Osteoblast (primary cell): Measurements from ENCODE around the gene ADCY5. TPM values are rescaled to one million over a fixed set of nuclear protein-coding genes. Genes with fewer than 3 reads are reported as not detected.

Experiments used
- DNase-seq: peaks from one replicate; pipeline ENCODE4 v3.0.0; 2011; ENCODE audit warnings: low spot score, mixed read lengths; ENCODE audit not compliant: insufficient read length; ENCODE audit errors: missing footprints
- H2AFZ ChIP-seq: 2 replicates; pipeline ENCODE4 v1.6.0; 2011; ENCODE audit warnings: mild to moderate bottlenecking, low read length
- H3K27ac ChIP-seq: 2 replicates; pipeline ENCODE4 v1.5.1; 2011; ENCODE audit warnings: mild to moderate bottlenecking, low read depth, low read length, moderate library complexity
- H3K27me3 ChIP-seq: 2 replicates; pipeline ENCODE4 v1.6.0; 2012; ENCODE audit warnings: mild to moderate bottlenecking, control low read depth, inconsistent platforms, low read length, moderate library complexity; ENCODE audit not compliant: insufficient read depth
- H3K36me3 ChIP-seq: 2 replicates; pipeline ENCODE4 v1.5.1; 2011; ENCODE audit warnings: mild to moderate bottlenecking, low read length, control low read depth, moderate library complexity; ENCODE audit not compliant: insufficient read depth
- H3K4me1 ChIP-seq: 2 replicates; pipeline ENCODE4 v1.5.1; 2011; ENCODE audit warnings: mild to moderate bottlenecking, low read length, control low read depth, moderate library complexity; ENCODE audit not compliant: insufficient read depth
- H3K4me2 ChIP-seq: 2 replicates; pipeline ENCODE4 v1.6.0; 2011; ENCODE audit warnings: mild to moderate bottlenecking, low read length; ENCODE audit not compliant: insufficient read depth
- H3K4me3 ChIP-seq: fragments of 200-600 bp; sonication (generic); 3 replicates; pipeline ENCODE4 v1.5.1; 2012; ENCODE audit warnings: mild to moderate bottlenecking, low read length, inconsistent platforms; ENCODE audit not compliant: insufficient read depth
- H3K79me2 ChIP-seq: 2 replicates; pipeline ENCODE4 v1.6.0; 2012; ENCODE audit warnings: mild to moderate bottlenecking, low read length, control low read depth, inconsistent platforms; ENCODE audit not compliant: insufficient read depth
- H3K9me3 ChIP-seq: 2 replicates; pipeline ENCODE4 v1.5.1; 2011; ENCODE audit warnings: low read depth, low read length, control low read depth
- H4K20me1 ChIP-seq: 2 replicates; pipeline ENCODE4 v1.6.0; 2012; ENCODE audit warnings: mild to moderate bottlenecking, low read length, control low read depth; ENCODE audit not compliant: insufficient read depth
- CTCF ChIP-seq: IDR thresholded peaks from 2 replicates; pipeline ENCODE4 v1.5.1; 2011; ENCODE audit warnings: mild to moderate bottlenecking, low read depth, low read length, moderate library complexity; ENCODE audit errors: extremely low read depth
- total RNA-seq: library from RNA; depleted of rRNA; stranded (reverse); fragments of >200 nt; gene quantifications from 2 replicates; pipeline ENCODE4 v1.2.3, GENCODE V29; 2012

Gene ADCY5
- total RNA-seq, 1 donor, result 0.72 TPM

GRCh38 chr3:123397921-123398785, 50.7 kb downstream of the ADCY5 start:
- Histone ChIP-seq H3K9me3 (no peaks in the 10 kb centered on the region), H3K4me2 (no peak overlapping the region), H3K27ac (no peak overlapping the region), H3K79me2 (no peaks in the 10 kb centered on the region), H3K4me3 (no peak overlapping the region), H3K27me3 (peaks cover 44% of the 10 kb centered on the region), H3K4me1 (no peaks in the 10 kb centered on the region), H4K20me1 (no peaks in the 10 kb centered on the region), H3K36me3 (no peaks in the 10 kb centered on the region), H2AFZ (no peak overlapping the region)
- TF ChIP-seq CTCF, result no peak
- no peak for DNase-seq

GRCh38 chr3:123397050-123397590, 51.8 kb downstream of the ADCY5 start:
- Histone ChIP-seq H3K4me2 (no peak overlapping the region), H3K36me3 (no peaks in the 10 kb centered on the region), H3K9me3 (no peaks in the 10 kb centered on the region), H4K20me1 (no peaks in the 10 kb centered on the region), H2AFZ (no peak overlapping the region), H3K27me3 (peaks cover 43% of the 10 kb centered on the region), H3K4me3 (no peak overlapping the region), H3K79me2 (no peaks in the 10 kb centered on the region), H3K4me1 (no peaks in the 10 kb centered on the region), H3K27ac (no peak overlapping the region)
- no peak for TF ChIP-seq CTCF
- no peak for DNase-seq

DNA sequence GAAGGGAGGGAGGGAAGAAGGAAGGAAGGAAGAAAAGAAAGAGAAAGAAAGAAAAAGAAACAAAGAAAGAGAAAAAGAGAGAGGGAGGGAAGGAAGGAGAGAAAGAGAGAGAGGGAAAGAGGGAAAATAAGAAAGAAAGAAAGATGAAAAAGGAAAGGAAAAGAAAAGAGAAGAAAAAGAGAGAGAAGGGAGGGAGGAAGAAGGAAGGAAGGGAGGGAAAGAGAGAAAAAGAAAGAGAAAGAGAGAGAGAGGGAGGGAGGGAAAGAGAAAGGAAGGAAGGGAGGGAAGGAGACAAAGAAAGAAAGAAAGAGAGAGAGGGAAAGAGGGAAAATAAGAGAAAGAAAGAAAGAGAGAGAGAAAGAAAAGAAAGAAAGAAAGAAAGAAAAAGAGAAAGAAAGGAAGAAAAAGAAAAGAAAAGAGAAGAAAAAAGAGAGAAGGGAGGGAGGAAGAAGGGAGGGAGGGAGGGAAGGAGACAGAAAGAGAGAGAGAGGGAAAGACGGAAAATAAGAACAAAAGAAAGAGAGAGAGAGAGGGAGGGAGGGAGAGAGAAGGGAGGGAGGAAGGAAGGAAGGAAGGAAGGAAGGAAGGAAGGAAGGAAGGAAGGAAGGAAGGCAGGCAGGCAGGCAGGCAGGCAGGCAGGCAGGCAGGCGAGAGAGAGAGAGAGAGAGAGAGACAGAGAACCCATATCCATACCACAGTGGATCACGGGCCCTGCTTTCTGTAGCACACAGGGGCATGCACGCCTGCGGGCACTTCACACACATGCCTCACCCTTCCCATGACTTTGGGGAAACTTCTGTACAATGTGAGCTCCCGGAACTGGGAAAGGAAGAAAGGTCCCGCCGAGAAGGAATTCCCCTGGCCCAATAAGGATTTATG, 52.5 kb downstream of the ADCY5 start:
- Histone ChIP-seq H3K36me3 (no peaks in the 10 kb centered on the region), H3K27me3 (peaks cover 39% of the 10 kb centered on the region), H3K79me2 (no peaks in the 10 kb centered on the region), H3K4me1 (no peaks in the 10 kb centered on the region), H4K20me1 (no peaks in the 10 kb centered on the region), H3K27ac (no peak overlapping the region), H2AFZ (no peak overlapping the region), H3K4me3 (no peak overlapping the region), H3K9me3 (no peaks in the 10 kb centered on the region), H3K4me2 (no peak overlapping the region)
- DNase-seq, result no peak
- no peak for TF ChIP-seq CTCF

DNA sequence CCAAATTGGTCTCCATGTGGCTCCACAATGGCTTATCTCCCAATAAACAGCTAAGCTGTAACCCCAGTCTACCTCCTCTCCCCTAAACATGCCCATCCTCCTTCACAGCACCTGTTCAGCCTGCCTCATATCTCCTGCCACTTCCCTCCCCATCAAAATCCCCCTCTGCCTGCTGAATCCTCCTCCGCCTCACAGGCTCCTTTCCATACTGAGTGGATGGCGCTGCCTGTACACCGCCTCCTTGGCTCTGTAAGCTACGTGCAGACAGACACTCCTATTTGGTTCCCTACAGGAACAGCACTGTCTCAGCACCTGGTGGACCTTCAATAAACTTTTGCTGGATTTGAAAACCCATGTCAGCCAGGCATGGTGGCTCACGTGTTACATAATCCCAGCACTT, 53.7 kb downstream of the ADCY5 start:
- H3K27ac ChIP-seq, result no peak overlapping the region
- no peak overlapping the region for H3K4me3 ChIP-seq
- DNase-seq, result no peak

More for the DNA sequence above, 53.7 kb downstream of the ADCY5 start:
- no peaks in the 10 kb centered on the region for H4K20me1 ChIP-seq
- H2AFZ ChIP-seq, result no peak overlapping the region
- no peaks in the 10 kb centered on the region for H3K79me2 ChIP-seq
- H3K36me3 ChIP-seq, result no peaks in the 10 kb centered on the region
- peaks cover 33% of the 10 kb centered on the region for H3K27me3 ChIP-seq
- H3K4me1 ChIP-seq, result no peaks in the 10 kb centered on the region
- no peak overlapping the region for H3K4me2 ChIP-seq
- TF ChIP-seq CTCF, result no peak
- no peaks in the 10 kb centered on the region for H3K9me3 ChIP-seq
